GM18505 (cell line): ENCODE results near the gene MRPL48.
"Not testable (repeated sequence)": the region's sequence is repeated elsewhere in the genome, so short reads cannot be mapped to it uniquely, and the experiment has no call there.

Experiments used
- ATAC-seq: cut with Tn5 transposase; IDR thresholded peaks from one replicate; pipeline ENCODE4 v1.9.1; 2021; ENCODE audit not compliant: unreplicated experiment
- POLR2A ChIP-seq: IDR thresholded peaks from 4 replicates; pipeline ENCODE4 v1.6.1; 2011; ENCODE audit warnings: borderline replicate concordance; ENCODE audit not compliant: insufficient read depth, insufficient read length; ENCODE audit errors: extremely low read depth

Gene MRPL48

DNA sequence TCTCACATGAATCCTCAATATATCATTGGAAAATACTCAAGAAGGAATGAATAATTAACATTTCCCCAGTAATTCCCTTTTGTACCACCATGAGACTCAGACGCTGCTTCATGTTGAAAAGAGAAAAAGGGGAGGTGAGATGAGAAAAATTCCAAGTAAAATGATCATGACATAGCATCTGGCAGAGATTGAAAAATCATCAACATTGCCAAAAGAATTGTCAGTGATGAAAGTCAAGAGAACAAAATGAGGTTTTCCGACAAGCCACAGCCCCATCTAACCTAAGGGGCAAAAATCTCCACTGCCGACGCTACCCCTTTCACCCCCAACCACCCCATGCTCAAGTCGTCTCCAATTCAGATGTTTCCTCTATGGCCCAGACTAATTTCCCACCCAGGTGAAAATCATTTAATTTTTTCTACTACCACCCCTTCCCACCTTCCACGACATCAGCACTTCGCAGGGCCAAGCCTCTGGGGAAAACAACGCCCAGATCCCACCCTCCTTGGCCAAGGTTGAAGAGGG, 28.0 kb upstream of the MRPL48 start:
- ATAC-seq = no peak
- no peak for TF ChIP-seq POLR2A

DNA sequence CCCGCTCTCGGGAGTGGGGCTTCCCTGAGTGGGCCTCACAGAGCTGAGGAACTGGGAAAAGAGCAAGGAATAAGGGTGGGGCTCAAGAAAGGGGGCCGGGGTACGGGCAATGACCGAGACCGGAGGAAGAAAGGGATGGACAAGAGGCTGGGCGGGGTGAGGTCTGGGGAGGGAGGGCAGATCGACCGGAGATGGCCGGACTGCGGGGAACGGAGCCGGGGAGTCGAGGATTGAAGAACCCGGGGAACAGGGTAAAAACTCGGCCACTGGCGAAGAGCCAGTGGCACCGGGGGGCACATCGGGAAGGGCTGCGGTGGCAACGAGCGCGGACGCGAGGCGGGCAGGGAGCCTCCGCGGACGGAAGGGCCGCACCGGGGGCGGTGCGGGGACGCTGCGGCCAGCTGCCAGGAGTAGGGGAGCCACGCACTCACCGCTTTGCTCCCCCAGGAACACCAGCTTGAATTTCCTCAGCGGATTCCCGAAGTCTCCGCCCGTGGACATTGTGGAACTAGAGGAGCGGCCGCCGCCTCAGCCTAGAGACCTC, 27.5 kb upstream of the MRPL48 start:
- ATAC-seq = peak; percentile 13
- no peak for TF ChIP-seq POLR2A

DNA sequence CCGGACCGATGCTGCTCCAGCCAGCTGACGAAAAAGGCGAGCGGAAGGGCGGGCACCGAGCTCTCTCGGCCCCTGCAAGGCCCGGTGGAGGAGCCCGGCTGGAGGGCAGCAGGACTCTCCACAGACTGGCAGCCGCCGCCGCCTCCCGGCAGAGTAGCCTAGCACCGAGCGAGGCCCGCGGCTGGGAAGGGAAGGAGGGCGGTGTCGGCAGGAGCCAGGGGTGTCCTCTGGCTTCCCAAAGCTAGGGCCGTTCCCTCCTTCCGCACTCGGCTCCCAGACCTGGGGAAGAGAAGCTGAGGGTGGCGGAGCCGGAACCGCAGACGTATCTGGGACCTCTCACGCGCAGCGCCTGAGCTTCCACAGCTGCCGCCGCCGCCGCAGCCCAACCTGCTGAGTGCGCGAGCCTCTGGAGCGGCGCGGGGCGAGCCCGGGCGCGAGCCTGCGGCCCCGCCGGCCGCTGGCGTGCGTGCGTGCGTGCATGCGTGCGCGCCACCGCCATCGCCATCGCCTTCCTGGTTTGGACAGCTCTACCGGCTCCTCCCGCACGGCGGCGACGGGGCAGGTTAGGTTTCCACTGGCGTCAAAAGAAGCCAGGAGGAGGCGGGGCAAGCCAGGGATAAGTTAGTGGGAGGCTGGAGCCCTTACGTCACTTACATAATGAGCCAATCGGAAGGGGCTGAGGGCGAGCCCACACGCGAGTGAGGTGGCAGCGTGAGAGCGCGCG, 26.8 kb upstream of the MRPL48 start, which contains the start of gene RAB6A:
Gene RAB6A, minus strand, starts transcription at position 396 of the 724 bp plus-strand sequence. CDS start 439 bp downstream, outside the sequence.
- peak; percentile 87 for TF ChIP-seq POLR2A
- peak; percentile 89 for ATAC-seq

DNA sequence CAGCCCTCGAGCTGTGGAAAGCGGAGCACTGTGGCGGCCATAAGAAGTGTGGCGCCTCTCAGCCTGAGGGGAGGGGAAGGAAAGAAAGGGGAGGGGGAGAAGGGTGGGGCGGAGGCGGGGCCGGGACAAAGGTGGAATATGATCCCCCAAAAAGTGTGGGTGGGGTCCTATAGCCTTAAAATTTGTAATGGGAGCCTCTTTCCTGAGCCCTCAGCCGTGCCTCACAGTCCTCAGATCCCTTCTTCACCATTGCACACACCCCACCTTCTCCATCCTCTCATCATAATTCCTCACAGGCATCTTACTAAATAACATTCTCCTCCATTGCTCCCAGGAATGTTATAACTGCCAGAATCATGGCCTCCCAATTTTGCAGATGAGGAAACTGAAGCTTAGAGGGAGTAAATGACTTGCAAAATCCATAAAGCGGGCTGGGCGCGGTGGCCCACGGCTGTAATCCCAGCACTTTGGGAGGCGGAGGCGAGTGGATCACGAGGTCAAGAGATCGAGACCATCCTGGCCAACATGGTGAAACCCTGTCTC, 26.2 kb upstream of the MRPL48 start:
- TF ChIP-seq POLR2A = no peak
- no peak for ATAC-seq

DNA sequence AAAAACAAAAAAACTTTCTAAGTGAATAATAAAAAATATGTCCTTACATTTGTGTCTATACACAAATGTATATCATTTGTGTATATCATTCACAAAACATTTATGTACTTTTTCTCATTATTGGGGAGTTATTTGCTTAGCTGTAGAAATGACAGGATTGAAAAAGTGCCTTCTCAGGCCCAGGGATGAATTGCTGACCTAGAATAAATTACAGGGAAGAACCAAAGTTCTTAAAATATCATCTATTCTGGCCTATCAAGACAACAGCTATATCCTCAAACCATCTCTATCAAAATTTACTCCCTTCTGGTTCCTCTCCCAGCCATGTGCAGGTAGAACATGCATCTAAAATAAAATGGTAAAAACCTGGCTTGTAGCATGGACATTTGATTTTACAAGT, 24.9 kb upstream of the MRPL48 start:
- no peak for TF ChIP-seq POLR2A

DNA sequence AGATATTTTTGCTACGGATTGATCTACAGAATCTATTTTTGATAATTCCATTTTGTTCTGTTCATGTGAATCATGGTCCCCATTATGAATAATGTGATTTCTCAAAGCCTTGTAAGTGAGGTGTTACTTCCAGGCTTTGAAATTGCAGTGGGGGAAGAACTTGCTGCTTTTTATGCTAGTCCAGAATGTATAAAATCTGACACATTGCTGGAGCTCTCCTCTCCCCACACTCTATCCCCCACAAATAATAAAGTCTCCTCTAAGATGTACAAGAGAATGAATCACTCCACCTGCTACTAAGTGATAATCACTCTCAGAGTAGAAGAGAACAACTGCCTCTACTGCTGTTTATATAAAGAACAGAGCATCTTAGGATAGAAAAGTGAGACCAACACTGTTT, 20.9 kb upstream of the MRPL48 start:
- ATAC-seq = no peak
- no peak for TF ChIP-seq POLR2A

More for the DNA sequence above, 24.9 kb upstream of the MRPL48 start:
- no peak for ATAC-seq

DNA sequence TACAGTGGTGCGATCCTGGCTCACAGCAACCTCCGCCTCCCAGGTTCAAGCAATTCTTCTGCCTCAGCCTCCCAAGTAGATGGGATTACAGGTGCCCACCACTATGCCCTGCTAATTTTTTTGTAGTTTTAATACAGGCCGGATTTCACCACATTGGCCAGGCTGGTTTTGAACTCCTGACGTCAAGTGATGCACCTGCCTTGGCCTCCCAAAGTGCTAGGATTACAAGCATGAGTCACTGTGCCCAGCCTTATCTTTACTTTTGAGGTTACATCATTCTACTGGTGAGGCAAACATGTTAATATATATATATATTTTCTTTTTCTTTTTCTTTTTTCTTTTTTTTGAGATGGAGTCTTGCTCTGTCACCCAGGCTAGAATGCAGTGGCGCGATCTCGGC, 16.9 kb upstream of the MRPL48 start:
- ATAC-seq = not testable (repeated sequence)

DNA sequence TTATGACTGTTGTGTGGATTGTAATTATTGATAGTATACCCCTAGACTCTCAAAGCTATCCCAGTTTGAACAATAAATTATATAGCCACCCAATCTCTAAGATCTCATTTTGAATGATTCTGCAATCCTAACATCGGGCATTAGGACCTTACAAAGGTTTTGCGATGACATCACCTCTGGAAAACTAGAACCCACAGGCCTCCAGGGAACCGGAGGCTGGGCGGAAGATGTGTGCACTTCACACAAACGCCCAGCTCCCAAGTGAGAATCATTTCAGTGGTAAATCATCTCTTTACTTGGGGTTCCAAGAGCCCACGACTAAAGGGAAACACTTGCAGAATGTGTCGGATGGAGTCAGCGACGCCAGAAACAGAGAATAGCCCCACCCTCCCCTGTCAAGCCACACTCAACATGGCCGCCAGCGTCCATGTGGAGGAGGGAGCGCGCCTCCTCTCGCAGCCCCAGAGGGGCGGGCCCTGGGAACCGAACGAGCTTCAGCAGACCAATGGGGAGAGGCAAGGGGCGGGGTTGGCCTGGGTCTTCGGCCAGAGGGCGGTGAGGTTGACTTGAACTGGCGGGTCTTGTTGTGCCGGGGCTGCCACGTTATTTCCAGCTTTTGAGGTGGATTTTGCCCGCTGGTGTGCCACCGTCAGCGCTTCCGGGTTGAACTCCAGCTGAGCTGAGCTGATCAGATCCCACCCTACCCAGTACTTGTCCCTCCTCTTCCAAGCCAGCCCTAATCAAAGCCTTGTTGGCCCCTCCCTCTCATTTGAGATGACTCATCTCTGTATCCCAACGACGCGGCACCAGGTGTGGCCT, 8.4 kb upstream of the MRPL48 start:
- TF ChIP-seq POLR2A = peak; percentile 84
- peak; percentile 98 for ATAC-seq

DNA sequence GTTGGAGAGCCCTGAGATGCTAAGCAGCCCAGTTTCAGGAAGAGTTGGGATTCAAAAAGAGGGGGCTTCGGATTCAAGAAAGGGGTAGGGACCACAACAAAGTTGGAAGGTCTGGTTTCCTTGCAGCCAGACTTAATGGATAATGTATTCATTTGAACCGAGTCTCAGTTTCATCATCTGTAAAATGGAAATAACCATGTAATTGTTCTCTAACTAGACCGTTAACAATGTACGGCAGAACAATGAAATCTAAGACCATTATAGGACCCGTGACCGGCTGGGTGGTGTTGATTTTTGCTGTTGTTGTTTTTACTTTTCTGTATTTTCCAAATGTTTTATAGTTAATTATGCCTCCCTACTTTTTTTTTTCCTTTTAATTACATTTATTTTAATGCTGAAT, 6.4 kb upstream of the MRPL48 start:
- no peak for ATAC-seq
- no peak for TF ChIP-seq POLR2A

DNA sequence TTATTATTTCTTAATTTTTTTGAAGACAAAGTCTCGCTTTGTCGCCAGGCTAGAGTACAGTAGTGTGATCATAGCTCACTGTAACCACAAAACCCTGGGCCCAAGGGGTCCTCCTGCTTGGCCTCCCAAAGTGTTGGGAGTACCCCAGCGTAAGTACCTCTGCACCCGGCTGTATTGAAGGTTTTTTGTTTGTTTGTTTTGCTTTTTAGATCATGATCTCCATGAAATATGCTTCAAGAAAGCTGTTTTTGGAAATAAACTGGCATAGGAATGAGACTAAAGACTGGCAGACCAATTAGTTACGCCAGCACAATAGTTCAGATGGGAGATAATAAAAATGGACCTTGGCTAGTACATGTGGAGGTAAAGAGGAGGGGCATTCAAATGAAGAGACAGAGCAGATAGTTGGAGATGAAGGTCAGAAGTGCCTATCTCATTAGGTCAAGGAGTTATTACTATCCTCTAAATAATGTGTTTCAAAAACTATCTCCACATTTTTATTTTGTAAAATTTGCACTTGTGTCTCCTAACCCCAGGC, 4.1 kb upstream of the MRPL48 start:
- TF ChIP-seq POLR2A = no peak
- ATAC-seq = no peak

DNA sequence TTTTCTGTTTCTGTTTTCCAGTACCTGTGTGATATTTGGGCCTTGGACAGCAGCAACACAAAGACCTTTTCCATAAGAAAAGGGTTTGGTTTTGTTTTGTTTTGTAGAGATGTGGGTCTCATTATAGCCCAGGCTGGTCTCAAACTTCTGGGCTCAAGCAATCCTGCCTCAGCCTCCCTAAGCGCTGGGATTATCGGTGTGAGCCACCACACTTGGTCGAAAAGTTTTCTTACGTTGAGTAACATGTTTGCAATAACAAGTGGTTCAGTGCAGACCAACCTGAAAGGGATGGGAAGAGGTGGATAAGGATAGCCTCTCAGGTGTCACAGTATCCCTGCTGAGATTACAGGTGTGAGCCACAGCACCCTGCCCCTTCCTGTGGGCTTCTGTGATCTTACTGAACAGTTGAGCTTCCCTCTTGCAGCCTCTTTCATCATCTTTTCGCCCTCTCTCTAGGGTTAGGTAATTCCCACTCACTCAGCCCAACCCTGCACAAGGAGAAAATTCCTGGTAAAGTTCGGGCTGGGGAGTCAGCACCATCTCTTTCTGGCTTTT, 3.5 kb upstream of the MRPL48 start:
- no peak for ATAC-seq
- no peak for TF ChIP-seq POLR2A

DNA sequence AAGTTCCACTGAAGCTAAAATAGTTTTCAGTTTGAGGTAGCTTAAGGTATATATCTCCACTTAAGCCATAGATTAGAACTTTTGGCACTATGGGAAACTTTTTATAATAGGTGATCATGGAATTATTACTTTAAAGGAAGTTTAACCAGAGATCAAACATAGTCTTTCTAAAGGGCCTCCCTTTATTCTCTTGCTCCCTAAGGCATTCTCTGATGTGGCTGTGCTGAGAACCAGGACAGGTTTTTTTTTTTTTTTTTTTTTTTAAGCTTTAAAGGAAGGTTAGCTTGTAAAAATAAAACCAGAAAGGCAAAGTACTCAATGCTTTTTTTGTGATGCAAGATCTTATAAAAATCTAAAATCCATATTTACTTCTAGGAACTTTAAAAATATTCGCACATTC, 2.9 kb upstream of the MRPL48 start:
- TF ChIP-seq POLR2A = no peak
- ATAC-seq = no peak

DNA sequence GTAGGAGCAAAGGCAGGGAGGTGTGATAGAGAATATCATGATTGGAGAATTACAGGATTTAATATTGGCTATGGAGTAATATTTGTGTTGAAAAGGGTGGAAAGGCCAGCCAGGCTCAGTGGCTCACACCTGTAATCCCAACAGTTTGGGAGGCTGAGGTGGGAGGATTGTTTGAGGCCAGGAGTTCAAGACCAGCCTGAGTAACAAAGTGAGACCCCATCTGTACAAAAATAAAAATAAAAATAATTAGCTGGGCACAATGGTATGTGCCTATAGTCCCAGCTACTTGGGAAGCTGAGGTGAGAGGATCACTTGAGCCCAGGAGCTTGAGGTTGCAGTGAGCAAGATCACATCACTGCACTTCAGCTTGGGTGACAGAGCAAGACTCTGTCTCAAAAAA, 2.2 kb upstream of the MRPL48 start:
- not testable (repeated sequence) for ATAC-seq

DNA sequence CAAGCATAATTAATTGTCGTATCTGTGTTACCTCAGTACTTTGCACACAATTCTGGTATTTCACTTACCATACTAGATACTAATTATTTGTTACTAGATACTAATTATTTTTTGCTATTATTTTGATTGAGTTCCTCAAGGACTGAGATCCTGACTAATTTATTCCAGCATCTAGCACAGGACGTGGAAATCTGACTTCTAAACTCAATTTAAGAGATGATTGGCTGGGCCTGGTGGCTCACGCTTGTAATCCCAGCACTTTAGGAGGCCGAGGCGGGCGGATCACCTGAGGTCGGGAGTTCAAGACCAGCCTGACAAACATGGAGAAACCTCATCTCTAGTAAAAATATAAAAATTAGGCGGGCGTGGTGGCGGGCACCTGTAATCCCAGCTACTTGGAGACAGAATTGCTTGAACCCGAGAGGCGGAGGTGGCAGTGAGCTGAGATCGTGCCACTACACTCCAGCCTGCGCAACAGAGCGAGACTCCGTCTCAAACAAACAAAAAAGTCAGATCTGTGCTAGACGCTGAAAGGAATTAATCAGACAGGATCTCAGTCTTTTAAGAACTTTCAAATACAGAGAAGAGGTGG, 527 bp upstream of the MRPL48 start:
- ATAC-seq = no peak

More for the DNA sequence above, 527 bp upstream of the MRPL48 start:
- no peak for TF ChIP-seq POLR2A
